Stimulated activated CD4-positive, alpha-beta T cell treated with anti-CD3 and anti-CD28 coated beads, Interleukin-2, amount 100 ng/mL, for 4 hours (primary cell): ENCODE results near the gene CSN2.
"Not testable (repeated sequence)": the region's sequence is repeated elsewhere in the genome, so short reads cannot be mapped to it uniquely, and the experiment has no call there.

ENCODE experiments used
- DNase-seq: peaks from one replicate; pipeline ENCODE4 v3.0.0-alpha.2; 2020; ENCODE audit warnings: low read depth

Gene CSN2

GRCh38 chr4:69965628-69966027 is at the start of gene CSN2:
TSS of gene CSN2 (minus strand) at chr4:69965728. CDS start at chr4:69960995, 4,733 bp downstream.
- no peak for DNase-seq

GRCh38 chr4:70008771-70009170 is 43.2 kb upstream of the CSN2 start:
- no peak for DNase-seq

GRCh38 chr4:70002507-70002906 is 37.0 kb upstream of the CSN2 start:
- DNase-seq = no peak

GRCh38 chr4:70000711-70001110 is 35.2 kb upstream of the CSN2 start:
- no peak for DNase-seq

- no peak for DNase-seq
Observed at GRCh38 chr4:69999420-69999819, 33.9 kb upstream of the CSN2 start.

- DNase-seq = no peak
Observed at GRCh38 chr4:69995526-69996016, 30.0 kb upstream of the CSN2 start, which contains the start of gene STATH. TSS of gene STATH (plus strand) at chr4:69995966. CDS start at chr4:69998438, 2,472 bp downstream.

- no peak for DNase-seq
Observed at GRCh38 chr4:69994782-69995181, 29.3 kb upstream of the CSN2 start.

- DNase-seq = no peak
Observed at GRCh38 chr4:69991016-69991415, 25.5 kb upstream of the CSN2 start.

GRCh38 chr4:69986663-69987062 is 21.1 kb upstream of the CSN2 start:
- DNase-seq = no peak

GRCh38 chr4:69984030-69984443 is 18.5 kb upstream of the CSN2 start:
- no peak for DNase-seq

GRCh38 chr4:69977582-69977981 is 12.1 kb upstream of the CSN2 start:
- no peak for DNase-seq

- DNase-seq = no peak
Observed at GRCh38 chr4:69974631-69975030, 9.1 kb upstream of the CSN2 start.

GRCh38 chr4:69970071-69970470 is 4.5 kb upstream of the CSN2 start:
- DNase-seq = no peak

GRCh38 chr4:69957209-69957608 is 8.3 kb downstream of the CSN2 start:
- no peak for DNase-seq

GRCh38 chr4:69951602-69952001 is 13.9 kb downstream of the CSN2 start:
- no peak for DNase-seq

- DNase-seq = no peak
Observed at GRCh38 chr4:69936566-69936965, 29.0 kb downstream of the CSN2 start.

- no peak for DNase-seq
Observed at GRCh38 chr4:69934150-69934549, 31.4 kb downstream of the CSN2 start.

GRCh38 chr4:69930768-69931167 is 34.8 kb downstream of the CSN2 start, which contains the start of gene CSN1S1:
TSS of gene CSN1S1 (plus strand) at chr4:69931068. CDS start at chr4:69932556, 1,488 bp downstream.
- DNase-seq = no peak

- DNase-seq = not testable (repeated sequence)
Observed at GRCh38 chr4:69923782-69924410, 41.6 kb downstream of the CSN2 start.

GRCh38 chr4:69920874-69921273 is 44.7 kb downstream of the CSN2 start:
- DNase-seq = no peak

- no peak for DNase-seq
Observed at GRCh38 chr4:69910016-69910782, 55.3 kb downstream of the CSN2 start.

GRCh38 chr4:69909195-69909594 is 56.3 kb downstream of the CSN2 start:
- no peak for DNase-seq

GRCh38 chr4:69907151-69907550 is 58.4 kb downstream of the CSN2 start:
- no peak for DNase-seq
